PC-9 (cell line): ENCODE results near the gene TMEM151B. TPM values are rescaled to one million over a fixed set of nuclear protein-coding genes. Genes with fewer than 3 reads are reported as not detected.

Source experiments
- BruUV-seq: library from RNA; stranded (reverse); fragments of 400-500 nt; replicated peaks from 2 replicates; lab custom pipeline; 2021; lab: Mats Ljungman, UMichigan
- CTCF ChIA-PET: fragments of 300-600 bp; sonication (Branson Sonifier 250); formaldehyde crosslinking; loops from one replicate; lab custom pipeline; 2022; ENCODE audit warnings: antibody characterized with exemption; lab: Charles Lee
- POLR2A ChIA-PET: fragments of 300-600 bp; sonication (Branson Sonifier 250); formaldehyde crosslinking; loops from one replicate; lab custom pipeline; 2022; ENCODE audit warnings: antibody characterized with exemption; ENCODE audit not compliant: unreplicated experiment; lab: Charles Lee
- DNase-seq, 2 experiments: peaks; one replicate each; pipeline versions ENCODE4 v3.0.0 to v3.0.0-alpha.2; 2015 to 2022; ENCODE audit warnings: mixed read lengths in 1 of 2
- H2AFZ ChIP-seq: fragments of 200-600 bp; sonication (generic); 2 replicates; pipeline ENCODE4 v1.8.1; 2017; ENCODE audit warnings: antibody characterized with exemption
- H3F3A ChIP-seq: fragments of 200-600 bp; sonication (generic); 2 replicates; pipeline ENCODE4 v1.8.1; 2017; ENCODE audit warnings: antibody characterized with exemption, mild to moderate bottlenecking, low read depth; ENCODE audit not compliant: insufficient read depth
- H3K27ac ChIP-seq: fragments of 200-600 bp; sonication (generic); 2 replicates; pipeline ENCODE4 v1.6.1; 2016; ENCODE audit warnings: mixed run types
- H3K27me3 ChIP-seq: fragments of 200-600 bp; sonication (generic); 2 replicates; pipeline ENCODE4 v1.6.1; 2016; ENCODE audit warnings: low read depth, mixed run types; ENCODE audit not compliant: insufficient read depth
- H3K36me3 ChIP-seq: fragments of 200-600 bp; sonication (generic); 2 replicates; pipeline ENCODE4 v1.6.1; 2016; ENCODE audit warnings: low read depth, mixed run types
- H3K4me1 ChIP-seq: fragments of 200-600 bp; sonication (generic); replicated peaks from 2 replicates; pipeline ENCODE4 v1.6.1; 2016; ENCODE audit warnings: mixed run types; ENCODE audit not compliant: insufficient read depth
- H3K4me2 ChIP-seq: fragments of 200-600 bp; sonication (generic); 2 replicates; pipeline ENCODE4 v1.6.1; 2017; ENCODE audit warnings: mixed run types
- H3K4me3 ChIP-seq: fragments of 200-600 bp; sonication (generic); 2 replicates; pipeline ENCODE4 v1.6.1; 2016; ENCODE audit warnings: mixed run types
- H3K79me2 ChIP-seq: fragments of 200-600 bp; sonication (generic); 2 replicates; pipeline ENCODE4 v1.6.1; 2017; ENCODE audit warnings: low read depth, mixed run types
- H3K9me2 ChIP-seq: fragments of 200-600 bp; sonication (generic); 2 replicates; pipeline ENCODE4 v1.8.1; 2017; ENCODE audit warnings: mild to moderate bottlenecking; ENCODE audit not compliant: insufficient read depth
- H3K9me3 ChIP-seq: fragments of 200-600 bp; sonication (generic); 2 replicates; pipeline ENCODE4 v1.8.1; 2016; ENCODE audit warnings: low read depth; ENCODE audit not compliant: insufficient read depth
- H4K20me1 ChIP-seq: fragments of 200-600 bp; sonication (generic); 2 replicates; pipeline ENCODE4 v1.8.1; 2017; ENCODE audit not compliant: insufficient read depth
- CTCF ChIP-seq: fragments of 200-600 bp; sonication (generic); conservative IDR thresholded peaks from 2 replicates; pipeline ENCODE4 v1.6.1; 2017; ENCODE audit warnings: mixed run types, antibody characterized with exemption, mild to moderate bottlenecking, moderate library complexity
- EZH2 ChIP-seq: fragments of 200-600 bp; sonication (generic); IDR thresholded peaks from 2 replicates; pipeline ENCODE4 v1.8.0; 2017; ENCODE audit warnings: antibody characterized with exemption, low read depth
- intact Hi-C: fragments of 100-400 bp; cut with micrococcal nuclease; formaldehyde crosslinking; loops from one replicate; pipeline ENCODE4 v1.10.0; 2022; ENCODE audit not compliant: unreplicated experiment
- total RNA-seq: library from RNA; stranded (reverse); gene quantifications from 2 replicates; pipeline ENCODE4 v1.2.3, GENCODE V29; 2021

Gene TMEM151B
- total RNA-seq, 1 experiment from 2014 or later: not detected

- Histone ChIP-seq H3K27ac (no peak overlapping the region), H3K36me3 (no peaks in the 10 kb centered on the region), H3K4me3 (no peak overlapping the region), H3K4me2 (no peak overlapping the region), H3K4me1 (peaks cover 17% of the 10 kb centered on the region), H3K79me2 (no peaks in the 10 kb centered on the region), H3K9me3 (no peaks in the 10 kb centered on the region), H3F3A (peaks cover 27% of the 10 kb centered on the region), H3K9me2 (no peaks in the 10 kb centered on the region), H2AFZ (no peak overlapping the region), H4K20me1 (no peaks in the 10 kb centered on the region), H3K27me3 (no peaks in the 10 kb centered on the region)
- BruUV-seq: no TSS peak
- DNase-seq: peak in 1 of 2 experiments; percentile 1
- TF ChIP-seq CTCF (no peak), EZH2 (no peak)
- ChIA-PET POLR2A (interaction anchor here (0.7 kb wide), 1 partner anchor 53 kb away, joined by 17 read pairs; no protein-coding TSS in a partner anchor), CTCF (interaction anchor here (0.9 to 1.3 kb wide), 2 partner anchors 11 to 12 kb away, joined by 3 read pairs; partner anchors contain the start of gene HSP90AB1)
- intact Hi-C loops: no loop called here
Observed at GRCh38 chr6:44235891-44236516, 34.2 kb upstream of the TMEM151B start.

- TSS peak; percentile 88 for BruUV-seq
- H2AFZ ChIP-seq: peak overlapping the region; percentile 89
- no peaks in the 10 kb centered on the region for H3K9me3 ChIP-seq
- H3F3A ChIP-seq: peaks cover 27% of the 10 kb centered on the region
- TF ChIP-seq CTCF: no peak
- no peak for TF ChIP-seq EZH2
- ChIA-PET POLR2A (interaction anchor here (0.6 to 0.7 kb wide), 4 partner anchors 9 to 571 kb away, joined by 4 to 17 read pairs (median 9); partner anchors contain the start of gene HSP90AB1), CTCF (interaction anchor here (0.6 to 1.2 kb wide), 5 partner anchors 9 to 722 kb away, joined by 3 to 8 read pairs (median 3); no protein-coding TSS in a partner anchor)
- no peaks in the 10 kb centered on the region for H3K79me2 ChIP-seq
- peak overlapping the region; percentile 80 for H3K4me2 ChIP-seq
- H4K20me1 ChIP-seq: no peaks in the 10 kb centered on the region
- H3K27ac ChIP-seq: peak overlapping the region; percentile 34; the same call in 1 of the 2 replicates
- H3K9me2 ChIP-seq: no peaks in the 10 kb centered on the region
- H3K27me3 ChIP-seq: no peaks in the 10 kb centered on the region
- intact Hi-C loops: loop anchor here (1.0 kb wide), 2 partner anchors 9 to 65 kb away; no protein-coding TSS in a partner anchor
- DNase-seq: peak; percentile 93 to 98
- peak overlapping the region; percentile 63 for H3K4me3 ChIP-seq
- peaks cover 17% of the 10 kb centered on the region for H3K4me1 ChIP-seq
- no peaks in the 10 kb centered on the region for H3K36me3 ChIP-seq
Observed at GRCh38 chr6:44237021-44237812, 33.0 kb upstream of the TMEM151B start.

GRCh38 chr6:44237813-44238433 lies 32.3 kb upstream of the TMEM151B start:
- Histone ChIP-seq H3K4me2 (peak overlapping the region; percentile 80), H3K79me2 (no peaks in the 10 kb centered on the region), H2AFZ (peak overlapping the region; percentile 89), H3K9me2 (no peaks in the 10 kb centered on the region), H3K36me3 (no peaks in the 10 kb centered on the region), H3K9me3 (no peaks in the 10 kb centered on the region), H3F3A (peaks cover 27% of the 10 kb centered on the region), H3K4me1 (peaks cover 17% of the 10 kb centered on the region), H3K27me3 (no peaks in the 10 kb centered on the region), H3K4me3 (peak overlapping the region; percentile 63), H4K20me1 (no peaks in the 10 kb centered on the region), H3K27ac (no peak overlapping the region)
- TF ChIP-seq EZH2 (no peak), CTCF (peak; percentile 98)
- POLR2A ChIA-PET: interaction anchor here (0.6 to 0.7 kb wide), 3 partner anchors 9 to 572 kb away, joined by 4 to 10 read pairs (median 8); partner anchors contain the start of gene HSP90AB1
- TSS peak; percentile 71 for BruUV-seq
- CTCF ChIA-PET: interaction anchor here (0.6 to 1.2 kb wide), 7 partner anchors 8 to 722 kb away, joined by 3 to 8 read pairs (median 3); no protein-coding TSS in a partner anchor
- intact Hi-C loops: loop anchor here (1.0 kb wide), 2 partner anchors 8 to 66 kb away; no protein-coding TSS in a partner anchor
- peak; percentile 36 to 78 for DNase-seq
